ENCODE measurements around the gene UGGT1. TPM values are rescaled to one million over a fixed set of nuclear protein-coding genes. Genes with fewer than 3 reads are reported as not detected.

UGGT1 gene
- total and polyA plus RNA-seq, 9 donors: 7.1 to 42.5 (median 22.5) TPM

DNA sequence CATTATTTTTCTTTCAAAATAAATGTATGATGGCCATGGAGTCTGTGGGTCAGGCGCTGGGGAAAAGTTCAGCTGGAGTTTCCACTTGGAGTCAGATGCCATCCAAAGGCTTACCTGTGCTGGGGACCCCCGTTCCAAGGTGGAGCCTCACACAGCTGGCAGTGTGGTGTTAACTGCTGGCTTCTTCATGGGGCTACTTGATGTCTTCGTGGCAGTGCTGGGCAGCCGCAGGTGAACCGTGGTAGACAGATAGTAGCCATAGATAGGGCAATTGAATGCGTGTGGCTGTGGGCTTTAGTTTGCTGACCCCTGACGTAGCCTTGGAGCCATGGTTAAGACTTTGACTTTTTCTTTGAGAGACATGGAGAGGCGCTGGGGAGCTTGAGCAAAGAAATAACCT lies 144.6 kb downstream of the UGGT1 start:
- no peaks in the 10 kb centered on the region for H3K4me1 ChIP-seq (ENCODE audit: insufficient read depth)
- no peaks in the 10 kb centered on the region for H3K27me3 ChIP-seq
- no peaks in the 10 kb centered on the region for H3K9me3 ChIP-seq
- WGBS, 3 donors: 89 to 91% (median 90%) methylated on average over 8 of the region's 8 CpGs
- DNase-seq: no peak
- no peak overlapping the region for H3K4me3 ChIP-seq
- intact Hi-C loops (cut with DNase I): loop anchor here in 1 of 4 donors (10.0 kb wide), 1 partner anchor 171 kb away; no protein-coding TSS in a partner anchor
- no peaks in the 10 kb centered on the region for H3K36me3 ChIP-seq
- TF ChIP-seq POLR2A (IDR thresholded peaks at IDR 0.05) (no peak), EP300 (IDR thresholded peaks at IDR 0.05) (no peak)
- TF ChIP-seq, protein P1, sequence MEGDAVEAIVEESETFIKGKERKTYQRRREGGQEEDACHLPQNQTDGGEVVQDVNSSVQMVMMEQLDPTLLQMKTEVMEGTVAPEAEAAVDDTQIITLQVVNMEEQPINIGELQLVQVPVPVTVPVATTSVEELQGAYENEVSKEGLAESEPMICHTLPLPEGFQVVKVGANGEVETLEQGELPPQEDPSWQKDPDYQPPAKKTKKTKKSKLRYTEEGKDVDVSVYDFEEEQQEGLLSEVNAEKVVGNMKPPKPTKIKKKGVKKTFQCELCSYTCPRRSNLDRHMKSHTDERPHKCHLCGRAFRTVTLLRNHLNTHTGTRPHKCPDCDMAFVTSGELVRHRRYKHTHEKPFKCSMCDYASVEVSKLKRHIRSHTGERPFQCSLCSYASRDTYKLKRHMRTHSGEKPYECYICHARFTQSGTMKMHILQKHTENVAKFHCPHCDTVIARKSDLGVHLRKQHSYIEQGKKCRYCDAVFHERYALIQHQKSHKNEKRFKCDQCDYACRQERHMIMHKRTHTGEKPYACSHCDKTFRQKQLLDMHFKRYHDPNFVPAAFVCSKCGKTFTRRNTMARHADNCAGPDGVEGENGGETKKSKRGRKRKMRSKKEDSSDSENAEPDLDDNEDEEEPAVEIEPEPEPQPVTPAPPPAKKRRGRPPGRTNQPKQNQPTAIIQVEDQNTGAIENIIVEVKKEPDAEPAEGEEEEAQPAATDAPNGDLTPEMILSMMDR (IDR thresholded peaks at IDR 0.05): no peak
- no peak overlapping the region for H3K27ac ChIP-seq

DNA sequence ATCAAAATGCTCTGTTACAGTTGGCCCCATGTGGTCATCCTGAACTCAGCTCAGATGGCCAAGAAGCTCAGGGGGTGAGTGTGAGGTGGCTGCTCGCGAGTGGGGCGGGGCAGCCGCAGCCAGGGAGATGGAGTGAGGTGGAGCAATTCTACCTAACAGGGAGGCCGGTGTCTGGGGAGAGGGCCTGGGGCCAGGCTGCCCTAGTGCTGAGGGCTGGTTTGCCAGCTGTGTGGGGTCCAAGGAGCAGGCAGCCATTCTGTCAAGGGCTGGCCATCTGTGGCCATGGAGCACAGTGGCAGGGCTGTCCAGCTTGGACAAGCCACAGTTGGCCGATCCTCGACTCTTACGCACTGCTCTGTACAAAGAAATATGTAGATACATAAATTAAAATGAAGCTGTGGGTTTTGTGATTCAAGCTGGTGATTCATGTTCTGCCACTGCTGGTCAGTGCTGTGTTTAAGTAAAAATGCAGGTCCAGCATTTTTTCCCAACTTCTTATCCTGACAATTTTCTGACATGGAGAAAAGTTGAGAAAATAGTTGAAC lies 145.6 kb downstream of the UGGT1 start:
- Histone ChIP-seq H3K4me1 (ENCODE audit: insufficient read depth) (no peaks in the 10 kb centered on the region), H3K9me3 (no peaks in the 10 kb centered on the region), H3K27me3 (no peaks in the 10 kb centered on the region), H3K36me3 (no peaks in the 10 kb centered on the region), H3K27ac (no peak overlapping the region), H3K4me3 (no peak overlapping the region)
- TF ChIP-seq, protein P1 (IDR thresholded peaks at IDR 0.05): no peak
- no peak for TF ChIP-seq EP300 (IDR thresholded peaks at IDR 0.05)
- no peak for TF ChIP-seq POLR2A (IDR thresholded peaks at IDR 0.05)
- WGBS, 3 donors: 81 to 89% (median 81%) methylated on average over 8 of the region's 8 CpGs
- intact Hi-C loops (cut with DNase I): loop anchor here in 1 of 4 donors (10.0 kb wide), 1 partner anchor 172 kb away; no protein-coding TSS in a partner anchor
- no peak for DNase-seq

DNA sequence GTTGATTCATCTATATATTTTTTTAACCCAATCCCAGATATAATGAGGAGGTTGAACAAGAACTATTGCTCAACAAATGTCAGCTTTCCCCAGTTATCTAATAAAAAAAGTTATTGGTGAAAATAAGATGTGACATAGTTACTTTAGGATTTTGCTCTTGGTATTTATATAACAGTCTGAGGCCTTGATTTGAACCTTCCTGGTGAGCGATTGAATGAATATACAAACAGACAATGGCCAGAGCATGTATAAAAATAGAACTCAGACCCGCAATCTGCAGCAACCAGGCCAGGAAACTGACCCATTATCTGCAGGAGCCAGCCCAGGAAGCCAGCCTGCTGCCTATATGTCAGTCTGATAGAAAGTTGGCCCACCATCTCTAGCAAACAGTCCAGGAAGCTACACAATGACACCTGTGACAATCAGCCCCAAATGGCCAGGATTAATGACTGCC lies 146.1 kb downstream of the UGGT1 start:
- H3K27ac ChIP-seq: no peak overlapping the region
- intact Hi-C loops (cut with DNase I): loop anchor here in 1 of 4 donors (10.0 kb wide), 1 partner anchor 172 kb away; no protein-coding TSS in a partner anchor
- H3K27me3 ChIP-seq: no peaks in the 10 kb centered on the region
- H3K36me3 ChIP-seq: no peaks in the 10 kb centered on the region
- TF ChIP-seq EP300 (IDR thresholded peaks at IDR 0.05): no peak
- TF ChIP-seq POLR2A (IDR thresholded peaks at IDR 0.05): no peak
- TF ChIP-seq, protein P1 (IDR thresholded peaks at IDR 0.05): no peak
- H3K4me1 ChIP-seq (ENCODE audit: insufficient read depth): no peaks in the 10 kb centered on the region
- H3K4me3 ChIP-seq: no peak overlapping the region
- no peaks in the 10 kb centered on the region for H3K9me3 ChIP-seq
- WGBS, 3 donors: 68 to 78% (median 75%) methylated on average over 2 of the region's 2 CpGs
- DNase-seq: no peak

DNA sequence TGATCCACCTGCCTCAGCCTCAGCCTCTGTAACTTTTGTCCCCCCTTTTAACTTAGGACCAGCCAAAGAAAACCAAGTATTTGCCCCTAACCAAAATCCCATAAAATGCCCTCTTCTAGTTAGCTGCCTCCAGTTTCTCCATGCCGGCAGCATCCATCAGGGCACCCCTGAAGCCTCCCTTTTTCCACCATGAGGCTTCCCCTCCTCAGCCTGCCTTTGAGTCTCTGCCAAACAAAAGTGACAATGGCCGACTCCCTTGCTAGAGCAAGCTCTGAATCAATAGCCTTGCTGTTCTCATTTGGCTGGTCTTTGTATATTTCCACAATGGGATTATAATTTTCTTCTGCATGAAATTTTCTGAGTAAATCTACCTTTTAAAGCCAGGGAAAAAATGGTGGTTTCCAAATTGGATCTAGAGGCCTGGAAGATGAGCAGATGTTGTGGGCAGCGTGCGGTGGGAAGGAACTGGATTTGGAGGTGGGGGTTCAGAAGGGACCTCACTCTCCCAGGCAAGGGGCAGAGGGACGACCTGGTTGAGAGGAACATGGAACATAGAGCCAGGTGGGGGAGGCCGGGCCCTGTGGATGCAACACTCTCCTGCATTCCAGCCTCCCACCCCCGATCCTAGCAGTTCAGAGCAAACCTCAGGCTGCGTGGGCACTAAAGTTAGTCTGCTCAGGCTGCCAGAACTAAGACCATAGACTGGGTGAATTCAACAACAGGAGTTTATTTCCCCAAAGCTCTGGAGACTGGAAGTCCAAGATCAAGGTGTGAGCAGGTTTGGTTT lies 147.1 kb downstream of the UGGT1 start:
- Histone ChIP-seq H3K36me3 (no peaks in the 10 kb centered on the region), H3K4me3 (no peak overlapping the region), H3K9me3 (no peaks in the 10 kb centered on the region), H3K27me3 (no peaks in the 10 kb centered on the region), H3K27ac (no peak overlapping the region), H3K4me1 (ENCODE audit: insufficient read depth) (no peaks in the 10 kb centered on the region)
- WGBS, 3 donors: 71 to 94% (median 88%) methylated on average over 8 of the region's 8 CpGs
- no peak for TF ChIP-seq EP300 (IDR thresholded peaks at IDR 0.05)
- TF ChIP-seq, protein P1 (IDR thresholded peaks at IDR 0.05): no peak
- DNase-seq: no peak
- intact Hi-C loops (cut with DNase I): loop anchor here in 1 of 4 donors (10.0 kb wide), 1 partner anchor 173 kb away; no protein-coding TSS in a partner anchor
